GM18508 (cell line): Measurements from ENCODE around the gene ACVR2B.
"Not testable (repeated sequence)": the region's sequence is repeated elsewhere in the genome, so short reads cannot be mapped to it uniquely, and the experiment has no call there.

Source experiments
- ATAC-seq: cut with Tn5 transposase; IDR thresholded peaks from one replicate; pipeline ENCODE4 v1.9.1; 2021; ENCODE audit warnings: moderate number of reproducible peaks; ENCODE audit not compliant: insufficient read depth, unreplicated experiment

The ACVR2B gene

GRCh38 chr3:38453075-38453912 is at the start of gene ACVR2B:
Gene ACVR2B, plus strand, starts transcription at chr3:38453890. Its CDS starts 433 bp downstream, at chr3:38454323.
- ATAC-seq: no peak

- no peak for ATAC-seq
These were observed 49.4 kb upstream of the ACVR2B start for GRCh38 chr3:38404286-38404685.

DNA sequence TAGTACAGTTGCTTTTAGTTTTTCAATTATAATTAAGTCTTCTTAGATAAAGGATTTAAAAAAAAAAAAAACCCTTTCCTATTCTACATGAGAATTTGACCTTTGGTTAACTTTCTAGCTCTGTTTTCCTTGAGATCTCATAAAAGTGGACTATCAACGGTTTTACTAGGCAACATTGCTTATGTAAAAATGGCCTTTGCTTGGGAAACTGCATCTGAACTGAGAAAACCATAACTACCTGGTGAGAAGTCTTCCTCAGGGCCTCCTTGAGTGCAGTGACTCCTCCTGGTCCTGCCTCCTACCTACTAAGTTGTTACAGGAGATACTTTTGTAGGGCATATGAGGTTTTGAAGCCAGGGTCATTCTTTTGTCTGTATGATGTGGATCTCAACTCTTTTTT is 42.1 kb upstream of the ACVR2B start:
- no peak for ATAC-seq

DNA sequence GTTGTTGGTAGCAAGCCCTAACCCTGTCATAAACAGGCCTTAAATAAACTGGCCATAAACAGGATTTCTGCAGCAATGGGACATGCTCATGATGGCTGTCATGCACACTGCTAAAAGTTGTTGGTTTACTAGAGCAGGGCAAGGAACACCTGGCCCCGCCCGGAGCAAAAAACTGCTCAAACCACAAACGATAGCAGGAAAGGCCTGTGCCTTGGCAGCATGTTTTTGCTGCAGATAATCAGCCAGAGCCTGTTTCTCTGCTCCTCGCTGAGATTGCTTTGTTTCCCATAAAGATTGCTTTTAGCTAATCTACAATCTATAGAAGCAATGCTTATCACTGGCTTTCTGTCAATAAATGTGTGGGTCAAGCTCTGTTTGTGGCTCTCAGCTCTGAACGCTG is 32.9 kb upstream of the ACVR2B start:
- ATAC-seq: not testable (repeated sequence)

GRCh38 chr3:38421679-38422336 is 31.9 kb upstream of the ACVR2B start:
- no peak for ATAC-seq

GRCh38 chr3:38426798-38427426 is 26.8 kb upstream of the ACVR2B start:
- not testable (repeated sequence) for ATAC-seq

DNA sequence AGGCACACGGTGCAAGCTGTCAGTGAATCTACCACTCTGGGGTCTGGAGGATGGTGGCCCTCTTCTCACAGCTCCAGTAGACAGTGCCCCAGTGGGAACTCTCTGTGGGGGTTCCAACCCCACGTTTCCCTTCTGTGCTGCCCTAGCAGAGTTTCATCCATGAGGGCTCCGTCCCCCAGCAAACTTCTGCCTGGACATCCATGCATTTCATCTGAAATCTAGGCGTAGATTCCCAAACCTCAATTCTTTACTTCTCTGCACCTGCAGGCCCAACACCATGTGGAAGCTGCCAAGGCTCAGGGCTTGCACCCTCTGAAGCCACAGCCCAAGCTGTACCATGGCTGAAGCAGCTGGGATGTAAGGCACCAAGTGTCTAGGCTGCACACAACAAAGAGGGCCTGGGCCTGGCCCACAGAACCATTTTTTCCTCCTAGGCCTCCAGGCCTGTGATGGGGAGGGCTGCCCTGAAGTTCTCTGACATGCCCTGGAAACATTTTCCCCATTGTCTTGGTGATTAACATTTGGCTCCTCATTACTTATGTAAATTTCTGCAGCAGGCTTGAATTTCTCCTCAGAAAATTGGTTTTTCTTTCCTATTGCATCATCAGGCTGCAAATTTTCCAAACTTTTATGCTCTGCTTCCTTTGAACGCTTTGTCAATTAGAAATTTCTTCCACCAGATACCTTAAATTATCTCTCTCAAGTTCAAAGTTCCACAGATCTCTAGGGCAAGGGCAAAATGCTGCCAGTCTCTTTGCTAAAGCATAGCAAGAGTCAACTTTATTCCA is 20.6 kb upstream of the ACVR2B start:
- ATAC-seq: not testable (repeated sequence)

GRCh38 chr3:38433661-38434060 is 20.0 kb upstream of the ACVR2B start:
- not testable (repeated sequence) for ATAC-seq

DNA sequence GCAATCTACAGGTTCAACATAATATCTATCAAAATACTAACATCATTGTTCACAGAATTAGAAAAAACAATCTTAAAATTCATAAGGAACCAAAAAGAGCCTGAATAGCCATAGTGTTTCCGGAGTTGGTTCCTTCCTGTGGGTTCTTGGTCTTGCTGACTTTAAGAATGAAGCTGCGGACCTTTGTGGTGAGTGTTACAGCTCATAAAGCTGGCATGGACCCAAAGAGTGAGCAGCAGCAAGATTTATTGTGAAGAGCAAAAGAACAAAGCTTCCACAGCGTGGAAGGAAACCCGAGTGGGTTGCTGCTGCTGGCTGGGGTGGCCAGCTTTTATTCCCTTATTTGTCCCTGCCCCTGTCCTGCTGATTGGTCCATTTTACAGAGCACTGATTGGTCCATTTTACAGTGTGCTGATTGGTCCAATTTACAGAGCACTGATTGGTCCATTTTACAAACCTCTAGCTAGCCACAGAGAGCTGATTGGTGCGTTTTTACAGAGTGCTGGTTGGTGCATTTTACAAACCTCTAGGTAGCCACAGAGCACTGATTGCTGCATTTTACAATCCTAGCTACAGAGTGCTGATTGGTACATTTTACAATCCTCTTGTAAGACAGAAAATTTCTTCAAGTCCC is 15.1 kb upstream of the ACVR2B start:
- not testable (repeated sequence) for ATAC-seq

DNA sequence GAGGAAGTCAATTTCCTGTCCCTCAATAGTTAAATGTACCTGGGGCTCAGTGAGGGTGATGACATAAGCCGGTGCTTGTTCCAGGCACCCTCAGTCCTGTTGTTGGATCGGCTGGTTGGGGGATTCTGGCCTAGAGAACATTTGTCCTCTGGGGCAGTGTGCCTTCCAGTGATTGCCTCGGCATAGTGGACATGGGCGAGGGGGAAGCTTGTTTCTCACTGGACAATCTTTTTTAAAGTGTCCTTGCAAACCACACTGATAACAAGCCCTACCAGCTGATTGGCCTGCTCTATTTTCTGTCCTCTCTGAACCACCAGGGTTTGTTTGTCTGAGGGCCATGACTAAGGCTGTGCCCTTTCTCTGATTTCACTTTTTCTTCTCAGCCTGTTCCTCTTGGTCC is 10.5 kb upstream of the ACVR2B start:
- ATAC-seq: not testable (repeated sequence)

- no peak for ATAC-seq
These were observed 7.5 kb upstream of the ACVR2B start for GRCh38 chr3:38446085-38446686.

- ATAC-seq: no peak
These were observed 6.9 kb upstream of the ACVR2B start for GRCh38 chr3:38446812-38447211.

- ATAC-seq: no peak
These were observed 2.8 kb upstream of the ACVR2B start for GRCh38 chr3:38450853-38451252.

- ATAC-seq: no peak
These were observed 155 bp downstream of the ACVR2B start for GRCh38 chr3:38453913-38454177.

DNA sequence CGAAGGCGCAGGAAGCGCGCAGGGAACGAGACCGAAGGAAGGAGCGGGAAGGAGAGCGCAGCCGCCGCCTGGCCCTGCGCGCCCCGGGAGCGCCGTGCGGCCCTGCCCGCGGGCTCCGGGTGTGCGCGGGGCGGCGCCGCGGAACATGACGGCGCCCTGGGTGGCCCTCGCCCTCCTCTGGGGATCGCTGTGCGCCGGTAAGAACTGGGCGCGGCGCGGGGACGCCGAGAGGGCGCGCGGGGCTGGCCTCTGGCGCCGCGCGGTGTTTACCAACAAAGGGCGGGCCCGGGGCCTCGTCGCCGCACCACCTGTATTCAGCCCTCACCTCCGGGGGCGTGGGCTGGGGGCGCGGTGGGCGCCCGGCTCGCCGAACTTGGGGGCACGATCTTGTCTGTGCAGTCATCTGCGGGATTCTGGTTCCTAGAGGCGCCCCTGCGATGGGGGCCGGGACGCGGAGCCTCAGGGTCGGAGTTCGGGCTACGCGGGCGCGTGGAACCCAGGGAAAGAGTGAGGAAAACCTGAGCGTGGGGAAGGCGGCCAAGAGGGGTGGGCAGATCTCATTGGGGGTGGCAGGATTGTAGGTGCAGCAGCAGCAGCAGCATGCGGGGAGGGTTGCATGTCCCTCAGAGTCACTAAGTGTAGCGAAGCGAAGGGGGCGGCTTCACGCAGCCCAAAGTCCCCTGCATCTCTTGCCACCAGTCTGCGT is 641 bp downstream of the ACVR2B start:
- ATAC-seq: no peak

- ATAC-seq: no peak
These were observed 1.4 kb downstream of the ACVR2B start for GRCh38 chr3:38454884-38455638.

DNA sequence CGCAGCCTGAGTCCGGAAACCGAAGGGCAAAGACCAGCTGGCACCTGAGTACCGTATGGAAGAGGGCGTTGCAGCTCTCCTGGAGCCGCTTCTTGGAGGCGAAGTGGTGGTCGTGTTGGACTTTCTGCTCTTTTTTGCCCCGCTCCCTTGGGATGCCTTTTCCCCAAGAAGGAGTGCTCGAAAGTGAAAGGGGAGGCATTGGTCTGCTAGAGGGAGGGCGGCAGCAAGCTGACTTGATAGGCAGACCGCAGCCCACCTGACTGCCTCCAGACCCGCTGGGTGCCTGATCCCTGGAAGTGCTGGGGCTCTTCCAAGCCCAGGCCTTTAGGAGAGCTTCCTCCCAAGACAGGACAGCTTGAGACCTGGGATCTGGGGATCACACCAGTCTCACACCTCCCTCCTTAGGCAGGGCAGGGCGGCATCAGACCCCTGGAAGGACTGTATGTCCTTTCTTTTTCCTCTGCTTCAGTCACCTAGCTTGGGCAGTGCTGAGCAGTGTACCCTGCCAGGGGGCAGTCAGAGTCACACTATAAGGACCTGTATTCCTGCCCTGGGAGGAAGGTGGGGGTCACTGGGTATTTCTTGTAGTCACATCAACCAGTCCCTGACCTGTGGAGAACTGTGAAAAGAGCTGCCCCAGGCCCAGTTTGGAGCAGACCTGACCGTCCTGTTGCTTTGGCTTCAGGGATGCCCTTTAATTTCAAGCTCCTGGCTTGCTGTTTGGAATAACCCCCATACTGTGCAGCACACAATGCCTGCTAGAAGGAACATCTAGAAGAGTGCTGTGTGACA is 2.1 kb downstream of the ACVR2B start:
- ATAC-seq: no peak
